HG03139 (cell line): ENCODE results near the gene PDS5A.
"Not testable (repeated sequence)": the region's sequence is repeated elsewhere in the genome, so short reads cannot be mapped to it uniquely, and the experiment has no call there.

Experiments
- ATAC-seq: cut with Tn5 transposase; IDR thresholded peaks from one replicate; pipeline ENCODE4 v1.9.1; 2021; ENCODE audit not compliant: unreplicated experiment

Gene PDS5A, protein sequence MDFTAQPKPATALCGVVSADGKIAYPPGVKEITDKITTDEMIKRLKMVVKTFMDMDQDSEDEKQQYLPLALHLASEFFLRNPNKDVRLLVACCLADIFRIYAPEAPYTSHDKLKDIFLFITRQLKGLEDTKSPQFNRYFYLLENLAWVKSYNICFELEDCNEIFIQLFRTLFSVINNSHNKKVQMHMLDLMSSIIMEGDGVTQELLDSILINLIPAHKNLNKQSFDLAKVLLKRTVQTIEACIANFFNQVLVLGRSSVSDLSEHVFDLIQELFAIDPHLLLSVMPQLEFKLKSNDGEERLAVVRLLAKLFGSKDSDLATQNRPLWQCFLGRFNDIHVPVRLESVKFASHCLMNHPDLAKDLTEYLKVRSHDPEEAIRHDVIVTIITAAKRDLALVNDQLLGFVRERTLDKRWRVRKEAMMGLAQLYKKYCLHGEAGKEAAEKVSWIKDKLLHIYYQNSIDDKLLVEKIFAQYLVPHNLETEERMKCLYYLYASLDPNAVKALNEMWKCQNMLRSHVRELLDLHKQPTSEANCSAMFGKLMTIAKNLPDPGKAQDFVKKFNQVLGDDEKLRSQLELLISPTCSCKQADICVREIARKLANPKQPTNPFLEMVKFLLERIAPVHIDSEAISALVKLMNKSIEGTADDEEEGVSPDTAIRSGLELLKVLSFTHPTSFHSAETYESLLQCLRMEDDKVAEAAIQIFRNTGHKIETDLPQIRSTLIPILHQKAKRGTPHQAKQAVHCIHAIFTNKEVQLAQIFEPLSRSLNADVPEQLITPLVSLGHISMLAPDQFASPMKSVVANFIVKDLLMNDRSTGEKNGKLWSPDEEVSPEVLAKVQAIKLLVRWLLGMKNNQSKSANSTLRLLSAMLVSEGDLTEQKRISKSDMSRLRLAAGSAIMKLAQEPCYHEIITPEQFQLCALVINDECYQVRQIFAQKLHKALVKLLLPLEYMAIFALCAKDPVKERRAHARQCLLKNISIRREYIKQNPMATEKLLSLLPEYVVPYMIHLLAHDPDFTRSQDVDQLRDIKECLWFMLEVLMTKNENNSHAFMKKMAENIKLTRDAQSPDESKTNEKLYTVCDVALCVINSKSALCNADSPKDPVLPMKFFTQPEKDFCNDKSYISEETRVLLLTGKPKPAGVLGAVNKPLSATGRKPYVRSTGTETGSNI (N-terminal part only)

DNA sequence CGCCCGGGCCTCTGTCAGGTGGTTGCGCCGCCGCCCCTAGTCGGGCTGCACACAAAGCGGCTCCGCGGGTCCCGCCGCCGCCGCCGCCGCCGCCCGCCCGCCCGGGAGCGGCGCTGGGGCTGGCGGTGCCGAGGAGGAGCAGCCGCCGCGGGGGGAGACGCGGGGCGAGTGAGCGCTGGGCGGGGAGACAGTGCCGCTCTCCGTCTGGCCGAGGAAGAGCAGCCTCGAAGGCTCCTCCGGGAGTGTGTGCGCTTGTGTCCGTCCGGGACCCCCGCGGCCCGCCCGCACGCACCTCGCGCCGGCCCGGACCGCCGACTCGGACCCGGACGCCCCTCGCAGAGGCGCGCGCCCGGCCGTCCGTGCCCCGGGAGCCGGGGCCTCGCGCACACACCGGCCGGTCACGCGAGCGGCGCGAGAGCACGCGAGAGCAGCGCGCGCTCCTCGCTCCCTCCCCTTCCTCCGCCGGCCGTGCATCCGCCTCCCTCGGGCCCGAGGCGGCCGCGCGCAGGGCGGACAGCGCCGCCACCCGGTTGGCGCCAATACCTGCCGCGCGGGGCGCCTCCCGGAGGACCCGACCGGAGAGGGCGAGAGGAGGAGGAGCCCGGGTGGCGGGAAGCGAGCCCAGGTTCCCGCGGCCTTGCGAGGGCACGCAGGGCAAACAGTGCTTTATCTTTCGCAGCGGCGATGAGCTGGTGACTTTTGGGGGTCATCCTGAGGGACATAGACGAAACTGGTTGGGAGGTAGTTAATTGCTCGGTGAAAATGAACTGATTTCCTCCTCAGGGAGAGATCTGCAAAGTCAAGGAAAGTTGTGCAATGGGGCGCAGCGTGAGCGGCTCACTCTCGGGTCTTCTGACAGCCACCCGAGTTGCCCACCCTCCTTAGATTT lies at the start of gene PDS5A:
PDS5A (minus strand) TSS at position 423 of the 889 bp plus-strand sequence. CDS start 1,334 bp downstream, outside the sequence.
- ATAC-seq = peak; percentile 77

DNA sequence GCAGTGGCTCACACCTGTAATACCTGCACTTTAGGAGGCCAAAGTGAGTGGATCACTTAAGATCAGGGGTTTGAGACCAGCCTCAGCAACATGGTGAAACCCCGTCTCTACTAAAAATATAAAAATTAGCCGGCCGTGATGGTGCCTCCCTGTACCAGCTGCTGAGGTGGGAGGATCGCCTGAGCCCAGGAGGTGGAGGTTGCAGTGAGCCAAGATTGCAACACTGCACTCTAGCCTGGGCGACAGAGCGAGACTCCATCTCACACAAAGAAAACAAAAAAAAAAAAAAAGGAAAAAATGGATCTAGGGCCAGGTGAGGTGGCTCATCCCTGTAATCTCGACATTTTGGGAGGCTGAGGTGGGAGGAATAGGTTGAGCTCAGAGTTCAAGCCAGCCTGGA lies 46.3 kb upstream of the PDS5A start:
- ATAC-seq = not testable (repeated sequence)

DNA sequence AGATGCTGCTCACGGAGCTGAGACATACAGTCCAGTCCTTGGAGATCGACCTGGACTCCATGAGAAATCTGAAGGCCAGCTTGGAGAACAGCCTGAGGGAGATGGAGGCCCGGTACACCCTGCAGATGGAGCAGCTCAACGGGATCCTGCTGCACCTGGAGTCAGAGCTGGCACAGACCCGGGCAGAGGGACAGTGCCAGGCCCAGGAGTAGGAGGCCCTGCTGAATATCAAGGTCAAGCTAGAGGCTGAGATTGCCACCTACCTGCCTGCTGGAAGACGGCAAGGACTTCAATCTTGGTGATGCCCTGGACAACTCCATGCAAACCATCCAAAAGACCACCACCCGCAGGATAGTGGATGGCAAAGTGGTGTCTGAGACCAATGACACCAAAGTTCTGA lies 43.4 kb upstream of the PDS5A start:
- not testable (repeated sequence) for ATAC-seq

DNA sequence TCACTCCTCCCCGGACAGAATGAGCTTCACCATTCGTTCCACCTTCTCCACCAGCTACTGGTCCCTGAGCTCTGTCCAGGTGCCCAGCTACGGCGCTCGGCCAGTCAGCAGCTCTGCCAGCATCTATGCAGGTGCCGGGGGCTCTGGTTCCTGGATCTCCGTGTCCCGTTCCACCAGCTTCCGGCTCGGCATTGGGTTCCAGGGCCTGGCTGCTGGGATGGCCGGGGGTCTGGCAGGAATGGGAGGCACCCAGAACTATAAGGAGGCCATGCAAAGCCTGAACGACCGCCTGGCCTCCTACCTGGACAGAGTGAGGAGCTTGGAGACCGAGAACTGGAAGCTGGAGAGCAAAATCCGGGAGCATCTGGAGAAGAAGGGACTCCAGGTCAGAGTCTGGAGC lies 42.5 kb upstream of the PDS5A start:
- no peak for ATAC-seq

DNA sequence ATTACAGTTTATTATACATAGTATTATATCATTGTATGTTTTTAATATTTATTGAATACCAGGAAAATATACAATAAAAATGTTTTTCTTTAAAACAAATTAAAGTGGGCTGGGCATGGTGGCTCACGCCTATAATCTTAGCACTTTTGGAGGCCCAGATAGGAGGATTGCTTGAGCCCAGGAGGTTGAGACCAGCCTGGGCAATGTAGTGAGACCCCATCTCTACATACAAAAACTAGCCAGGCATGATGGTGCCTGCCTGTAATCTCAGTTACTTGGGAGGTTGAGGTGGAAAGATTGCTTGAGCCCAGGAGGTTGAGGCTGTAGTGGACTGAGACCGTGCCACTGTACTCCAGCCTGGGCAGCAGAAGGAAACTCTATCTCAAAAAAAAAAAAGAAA lies 38.3 kb upstream of the PDS5A start:
- ATAC-seq = no peak

DNA sequence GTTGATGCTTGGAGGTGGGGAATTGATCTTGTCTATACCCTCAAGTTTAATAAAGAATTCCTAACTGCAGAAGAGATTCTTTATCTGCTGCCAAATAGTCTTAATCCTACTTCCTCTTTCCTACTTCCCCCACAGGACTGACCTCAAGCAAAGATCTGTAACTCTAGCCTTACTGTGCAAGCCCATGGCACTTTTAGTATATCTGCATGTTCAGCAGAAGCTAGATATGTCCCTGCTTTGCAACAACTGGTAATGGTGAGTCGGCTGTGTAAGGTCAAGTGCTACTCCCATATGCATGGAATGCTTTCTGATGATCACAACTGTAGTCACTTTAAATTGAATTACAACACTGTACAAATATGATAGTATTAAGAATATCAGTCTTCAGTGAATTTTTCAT lies 26.3 kb upstream of the PDS5A start:
- no peak for ATAC-seq

DNA sequence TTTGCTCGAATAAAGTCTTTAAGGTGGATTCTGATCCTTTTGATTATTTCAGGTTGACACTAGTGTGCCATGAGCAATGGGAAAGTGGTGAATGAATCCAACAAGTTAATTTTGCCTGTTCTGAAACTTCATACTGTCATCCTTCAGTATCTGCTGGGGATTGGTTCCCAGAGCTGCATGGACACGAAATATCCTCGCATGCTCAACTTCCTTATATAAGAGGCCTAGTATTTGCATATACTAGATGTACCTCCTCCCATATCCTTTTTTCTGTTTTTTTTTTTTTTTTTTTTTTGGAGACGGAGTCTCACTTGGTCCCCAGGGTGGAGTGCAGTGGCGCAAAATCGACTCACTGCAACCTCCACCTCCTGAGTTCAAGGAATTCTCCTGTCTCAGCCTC lies 23.0 kb upstream of the PDS5A start:
- no peak for ATAC-seq

DNA sequence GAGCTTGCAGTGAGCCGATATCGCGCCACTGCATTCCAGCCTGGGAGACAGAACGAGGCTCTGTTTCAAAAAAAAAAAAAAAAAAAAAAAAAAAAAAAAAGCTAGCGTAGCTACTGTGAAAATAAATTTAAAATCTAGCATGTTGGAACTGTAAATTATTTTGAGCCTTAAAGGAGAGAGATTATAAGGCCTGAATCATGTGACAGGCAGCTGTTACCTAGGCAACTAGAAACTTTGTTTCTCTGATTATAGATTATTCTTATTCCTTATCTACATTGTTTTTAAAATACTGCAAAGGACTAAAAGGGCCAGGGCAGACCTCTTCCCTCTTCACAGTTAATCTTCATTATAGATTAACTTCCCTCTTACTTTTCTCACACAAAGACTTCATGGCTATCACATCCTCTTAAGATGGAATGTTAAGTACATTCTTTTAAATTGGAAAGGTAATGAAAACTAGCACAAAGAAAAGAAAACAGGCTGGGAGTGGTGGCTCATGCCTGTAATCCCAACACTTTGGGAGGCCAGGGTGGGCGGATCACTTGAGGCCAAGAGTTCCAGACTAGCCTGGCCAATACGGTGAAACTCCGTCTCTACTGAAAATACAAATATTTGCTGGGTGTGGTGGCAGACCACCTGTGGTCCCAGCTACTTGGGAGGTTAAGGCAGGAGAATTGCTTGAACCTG lies 21.1 kb upstream of the PDS5A start:
- no peak for ATAC-seq

DNA sequence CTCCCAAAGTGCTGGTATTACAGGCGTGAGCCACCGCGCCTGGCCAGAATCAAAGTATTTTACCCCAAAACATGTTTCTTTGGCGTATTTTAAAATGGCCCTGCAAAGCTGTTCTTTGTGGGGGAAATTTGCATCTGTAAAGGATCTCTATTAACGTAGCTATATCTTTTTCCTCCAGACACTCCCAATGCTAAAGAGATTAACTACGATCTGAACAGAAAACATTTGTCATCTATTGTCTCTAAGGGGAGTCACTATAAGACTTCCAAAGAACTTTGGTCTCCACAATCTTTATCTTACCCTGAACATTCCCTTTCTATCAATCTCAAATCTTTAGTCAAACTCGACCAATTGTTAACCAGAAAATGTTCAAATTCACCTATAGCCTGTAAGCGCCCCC lies 19.1 kb upstream of the PDS5A start:
- no peak for ATAC-seq

DNA sequence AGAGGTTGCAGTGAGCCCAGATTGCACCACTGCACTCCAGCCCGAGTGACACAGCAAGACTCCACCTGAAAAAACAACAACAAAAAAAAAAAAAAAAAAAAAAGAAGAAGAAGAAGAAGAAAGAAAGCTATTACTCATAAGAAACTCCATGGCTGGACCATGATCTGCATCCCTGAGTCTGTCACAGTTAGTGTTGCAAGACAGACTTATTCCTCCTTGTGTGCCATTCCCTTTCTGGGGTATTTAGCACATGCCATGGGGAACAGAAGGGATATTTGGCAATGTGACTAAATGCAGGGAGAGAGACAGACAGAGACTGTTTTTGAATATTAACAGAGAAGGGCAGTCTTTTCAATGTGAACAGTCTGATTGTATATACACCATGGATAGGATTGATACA lies 16.7 kb upstream of the PDS5A start:
- ATAC-seq = no peak

DNA sequence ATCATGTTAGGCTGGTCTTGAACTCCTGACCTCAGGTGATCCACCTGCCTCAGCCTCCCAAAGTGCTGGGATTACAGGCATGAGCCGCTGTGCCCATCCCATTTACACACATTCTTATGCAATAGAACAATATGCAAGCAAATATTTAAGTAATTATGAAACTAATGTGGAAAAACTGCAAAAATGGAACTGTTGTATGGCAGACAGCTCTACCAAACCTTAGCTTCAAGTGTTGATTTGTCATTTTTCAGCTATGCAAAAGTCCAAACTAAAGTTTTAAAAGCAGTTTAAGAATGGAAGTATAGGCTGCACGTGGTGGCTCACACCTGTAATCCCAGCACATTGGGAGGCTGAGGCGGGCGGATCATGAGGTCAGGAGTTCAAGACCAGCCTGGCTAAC lies 11.7 kb upstream of the PDS5A start:
- not testable (repeated sequence) for ATAC-seq

DNA sequence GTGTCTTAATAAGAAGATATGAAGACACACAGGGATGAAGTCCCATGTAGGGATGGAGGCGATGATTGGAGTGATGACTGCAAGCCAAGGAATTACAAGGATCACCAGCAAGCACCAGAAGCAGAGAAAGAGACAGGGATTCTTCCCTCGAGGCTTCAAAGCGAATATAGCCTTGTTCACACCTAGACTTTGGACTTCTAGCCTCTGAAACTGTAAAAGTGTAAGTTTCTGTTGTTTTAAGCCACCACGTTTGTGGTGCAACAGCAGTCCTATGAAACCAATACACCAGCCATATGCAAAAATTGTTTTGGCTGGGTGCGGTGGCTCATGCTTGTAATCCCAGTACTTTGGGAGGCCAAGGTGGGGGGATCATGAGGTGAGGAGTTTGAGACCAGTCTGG lies 9.8 kb upstream of the PDS5A start:
- no peak for ATAC-seq

DNA sequence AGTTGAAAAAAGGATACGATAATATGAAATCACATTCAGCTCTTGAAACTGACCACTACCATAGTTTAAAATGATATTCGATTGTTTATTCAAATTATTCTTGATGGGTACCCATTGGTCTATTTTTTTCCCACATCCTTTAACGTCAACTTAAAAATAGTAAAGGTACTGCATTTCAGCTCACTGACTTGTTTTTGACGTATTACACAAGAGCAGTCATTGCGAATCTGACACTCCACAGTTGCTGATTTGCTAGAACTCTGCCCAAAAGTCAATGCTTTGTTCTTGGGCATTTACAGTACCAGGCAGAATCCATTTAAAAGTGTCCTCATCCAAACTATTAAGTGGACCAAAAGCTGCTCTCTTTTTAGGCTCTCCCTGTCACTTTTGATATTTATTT lies 1.2 kb upstream of the PDS5A start:
- ATAC-seq = no peak

DNA sequence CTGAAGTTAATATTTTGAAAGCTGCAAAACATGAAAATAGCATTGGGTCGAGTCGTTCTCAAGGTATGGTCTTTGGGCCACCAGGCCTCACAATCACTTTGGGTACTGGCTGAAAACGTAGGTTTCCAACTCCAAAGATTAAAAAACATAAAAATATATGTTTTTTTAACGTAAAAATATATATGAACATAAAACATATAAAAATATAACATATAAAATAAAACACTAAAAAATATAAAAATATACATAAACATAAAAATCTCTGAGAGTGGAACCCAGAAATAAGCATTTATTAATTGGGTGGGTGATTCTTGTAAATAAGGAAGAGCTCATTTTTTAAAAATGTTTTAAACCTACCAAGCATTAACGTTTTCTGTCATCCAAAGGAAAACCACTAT lies 666 bp upstream of the PDS5A start:
- ATAC-seq = no peak

DNA sequence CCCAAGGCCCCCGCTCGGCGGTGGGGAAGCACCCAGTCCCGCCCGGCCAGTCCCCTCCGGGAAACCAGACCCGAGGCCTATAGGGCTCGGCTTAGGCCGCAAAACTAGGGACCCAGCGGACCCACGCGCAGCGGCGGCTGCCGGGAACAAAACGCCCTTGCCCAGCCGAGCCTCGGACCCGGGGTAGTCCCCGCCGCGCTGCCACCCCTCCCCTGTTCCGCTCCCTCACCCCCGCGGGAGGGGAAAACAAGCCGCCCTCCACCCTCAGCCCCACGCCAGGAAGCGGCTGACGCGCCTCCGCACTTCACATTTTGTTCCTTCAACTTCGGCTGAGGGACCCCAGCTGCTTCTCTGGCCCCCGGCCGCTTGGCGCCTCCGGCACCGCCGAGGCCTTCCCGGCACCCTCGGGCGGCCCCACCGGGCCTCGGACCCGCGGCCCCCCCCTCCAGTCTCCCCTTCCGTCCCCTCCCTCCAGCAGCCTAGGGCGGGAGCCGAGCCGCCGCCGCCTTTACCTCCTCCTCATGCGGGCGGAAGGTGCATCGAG lies 694 bp downstream of the PDS5A start:
- peak; percentile 13 for ATAC-seq

DNA sequence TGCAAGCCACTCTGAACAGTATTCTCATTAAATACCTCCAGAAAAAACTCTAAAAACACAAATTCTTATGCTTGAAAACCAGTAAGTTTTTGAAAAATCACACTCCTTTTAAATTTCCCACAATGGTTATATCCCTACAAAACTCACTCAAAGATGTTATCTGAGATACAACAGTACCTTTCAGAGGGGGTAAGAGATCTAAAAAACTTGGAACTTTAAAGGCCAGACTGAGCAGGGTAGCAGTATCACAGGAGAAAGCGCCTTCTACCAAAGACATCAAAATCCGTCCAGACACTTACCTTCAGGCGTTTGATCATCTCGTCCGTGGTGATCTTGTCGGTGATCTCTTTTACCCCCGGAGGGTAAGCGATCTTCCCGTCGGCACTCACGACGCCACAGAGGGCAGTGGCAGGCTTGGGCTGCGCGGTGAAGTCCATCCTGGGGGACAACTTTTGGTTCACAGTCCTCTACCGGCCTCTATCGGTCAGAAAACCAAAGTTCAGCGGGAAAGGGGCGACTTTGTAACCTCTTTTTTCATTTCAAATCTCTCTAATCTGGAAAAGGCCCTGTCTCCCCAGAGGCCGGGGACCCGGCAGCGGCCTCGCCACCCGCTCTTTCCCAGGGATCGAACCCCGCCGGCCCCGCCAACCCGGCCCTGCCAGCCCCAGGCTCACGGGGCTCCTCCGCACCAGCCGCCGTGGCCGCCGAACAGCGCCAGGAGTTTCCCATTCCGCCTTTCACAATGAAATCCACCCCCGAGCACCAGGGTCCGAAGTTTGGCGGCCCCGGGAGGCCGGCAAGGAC lies 1.4 kb downstream of the PDS5A start:
- peak; percentile 28 for ATAC-seq

DNA sequence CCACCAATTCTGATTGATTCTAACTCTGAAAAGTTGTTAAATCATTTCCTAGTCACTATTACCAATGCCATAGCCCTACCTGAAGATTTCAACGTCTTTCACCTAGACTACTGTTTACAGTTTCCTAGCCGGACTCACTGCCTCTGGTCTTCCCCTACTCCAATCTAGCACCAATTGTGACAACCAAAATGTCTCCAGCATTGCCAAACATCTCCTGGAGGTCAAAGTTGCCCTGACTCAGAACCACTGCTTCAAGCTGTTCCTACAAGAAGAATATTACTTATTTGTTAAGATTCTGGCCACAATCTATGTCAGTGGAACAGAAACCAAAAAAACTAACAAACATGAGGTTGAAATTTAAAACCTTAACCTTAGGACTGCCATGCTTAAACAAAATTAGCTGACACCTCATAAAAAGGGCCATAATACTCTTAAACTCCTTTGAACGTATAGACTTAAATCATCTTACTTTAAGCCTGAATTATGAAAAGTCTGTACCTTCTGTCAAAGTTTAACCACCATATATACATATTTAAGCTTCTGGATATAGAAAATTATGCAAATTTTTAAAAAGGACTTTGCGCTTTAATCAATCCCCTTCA lies 2.1 kb downstream of the PDS5A start:
- ATAC-seq = no peak

DNA sequence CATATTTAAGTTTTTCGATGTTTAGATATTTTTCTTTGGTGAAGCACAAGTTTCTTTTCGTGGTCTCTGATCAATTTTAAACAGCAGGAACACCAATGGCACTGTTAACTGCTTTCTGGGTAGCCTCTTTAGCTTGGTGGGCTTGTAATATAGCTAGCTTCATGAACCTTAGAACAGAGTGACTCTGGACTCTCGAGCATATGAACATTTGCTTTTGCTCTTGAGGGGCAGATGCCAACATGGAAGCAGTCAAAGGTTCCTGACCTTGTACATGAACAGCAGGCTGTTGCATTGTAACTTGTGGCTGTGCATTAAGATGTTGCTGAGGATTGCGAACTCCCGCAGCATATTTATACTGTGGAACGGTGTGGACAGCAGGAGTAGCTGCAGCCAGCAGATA lies 4.7 kb downstream of the PDS5A start:
- ATAC-seq = not testable (repeated sequence)
